Fibroblast of lung (primary cell): Measurements from ENCODE around the gene SHISAL2B. TPM values are rescaled to one million over a fixed set of nuclear protein-coding genes. Genes with fewer than 3 reads are reported as not detected.
A peak's percentile ranks its signal among the peaks of the same experiment; 100 is the strongest.
"Not testable (repeated sequence)": the region's sequence is repeated elsewhere in the genome, so short reads cannot be mapped to it uniquely, and the experiment has no call there.

ENCODE experiments used
- DNase-seq, 2 donors: peaks; one replicate each; pipeline versions ENCODE4 v3.0.0 to v3.0.0-alpha.2; 2010; ENCODE audit warnings: low read depth in 2 of 2
- H2AFZ ChIP-seq: 2 replicates; pipeline ENCODE4 v1.5.1; 2012; ENCODE audit warnings: low read length, control low read depth, inconsistent platforms
- H3K27ac ChIP-seq: 2 replicates; pipeline ENCODE4 v1.5.1; 2011; ENCODE audit warnings: low read length, control low read depth; ENCODE audit not compliant: insufficient read depth
- H3K27me3 ChIP-seq: 2 replicates; pipeline ENCODE4 v1.5.1; 2011; ENCODE audit warnings: mild to moderate bottlenecking, low read length; ENCODE audit not compliant: control insufficient read depth, insufficient read depth
- H3K36me3 ChIP-seq: 2 replicates; pipeline ENCODE4 v1.5.1; 2011; ENCODE audit warnings: low read length; ENCODE audit not compliant: control insufficient read depth, insufficient read depth
- H3K4me1 ChIP-seq: 2 replicates; pipeline ENCODE4 v1.5.1; 2011; ENCODE audit warnings: low read length; ENCODE audit not compliant: control insufficient read depth, insufficient read depth; ENCODE audit errors: extremely low read depth
- H3K4me2 ChIP-seq: 2 replicates; pipeline ENCODE4 v1.5.1; 2011; ENCODE audit warnings: low read length, control low read depth; ENCODE audit not compliant: insufficient read depth; ENCODE audit errors: extremely low read depth
- H3K4me3 ChIP-seq, 4 experiments: fragments of 200-600 bp in 1 of 4; sonication (generic) in 1 of 4; replicated peaks in 1 of 4; 2 replicates each; pipeline ENCODE4 v1.5.1; 2011 to 2016; ENCODE audit warnings: low read length in 4 of 4, low read depth in 3 of 4, mild to moderate bottlenecking in 3 of 4, control low read depth in 2 of 4, inconsistent platforms in 1 of 4, mixed read lengths in 1 of 4; ENCODE audit not compliant: insufficient read depth in 1 of 4; ENCODE audit errors: control extremely low read depth in 1 of 4
- H3K79me2 ChIP-seq: 2 replicates; pipeline ENCODE4 v1.5.1; 2012; ENCODE audit warnings: mild to moderate bottlenecking, low read length, inconsistent platforms; ENCODE audit not compliant: control insufficient read depth, insufficient read depth
- H3K9ac ChIP-seq: 2 replicates; pipeline ENCODE4 v1.5.1; 2011; ENCODE audit warnings: mild to moderate bottlenecking, low read length, control low read depth; ENCODE audit not compliant: insufficient read depth
- H3K9me3 ChIP-seq: 2 replicates; pipeline ENCODE4 v1.5.1; 2012; ENCODE audit warnings: low read depth, low read length; ENCODE audit not compliant: control insufficient read depth, insufficient read depth
- H4K20me1 ChIP-seq: 2 replicates; pipeline ENCODE4 v1.5.1; 2011; ENCODE audit warnings: low read length; ENCODE audit not compliant: control insufficient read depth, insufficient read depth; ENCODE audit errors: extremely low read depth
- EZH2 ChIP-seq: IDR thresholded peaks from 2 replicates; pipeline ENCODE4 v1.5.1; 2012; ENCODE audit warnings: low read length, control low read depth, mild to moderate bottlenecking; ENCODE audit errors: missing control alignments
- polyA plus RNA-seq, 2 donors: library from polyadenylated mRNA; depleted of rRNA in 1 of 2; stranded (reverse) in 1 of 2; unstranded in 1 of 2; fragments of >200 nt; gene quantifications; 2 replicates each; pipeline ENCODE4 v1.2.1, GENCODE V29; 2011 to 2012; ENCODE audit warnings: missing spikeins in 1 of 2
- total RNA-seq: library from RNA; depleted of rRNA; stranded (reverse); fragments of >200 nt; gene quantifications from 2 replicates; pipeline ENCODE4 v1.2.1, GENCODE V29; 2014
- TF ChIP-seq, protein P1 (sequence below), 2 donors: IDR thresholded peaks in 1 of 2; conservative IDR thresholded peaks in 1 of 2; 1 replicate in 1 of 2; 2 replicates in 1 of 2; pipeline ENCODE4 v1.5.1; 2011 to 2012; ENCODE audit warnings: low read length in 2 of 2, control low read depth in 1 of 2, inconsistent platforms in 1 of 2, low read depth in 1 of 2, mild to moderate bottlenecking in 1 of 2

The SHISAL2B gene
- total and polyA plus RNA-seq, 2 donors (not counting 1 experiment from before 2014, with no cell fraction given), result not detected

DNA sequence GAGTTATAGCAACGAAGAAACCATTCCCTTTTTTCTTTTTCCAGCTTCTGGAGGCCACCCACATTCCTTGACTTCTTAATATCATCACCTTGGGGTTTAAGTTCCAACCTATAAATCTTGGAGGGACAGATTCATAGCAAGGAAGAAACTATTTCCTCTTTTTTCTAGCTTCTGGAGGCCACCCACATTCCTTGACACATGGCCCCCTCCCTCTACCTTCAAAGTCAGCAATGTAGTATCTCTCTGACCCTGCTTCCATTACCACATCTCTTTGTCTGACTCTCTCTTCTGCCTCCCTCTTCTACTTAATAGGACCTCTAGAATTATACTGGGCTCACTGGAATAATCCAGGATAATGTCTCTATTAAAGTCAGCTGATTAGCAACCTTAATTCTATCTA, 34.7 kb upstream of the SHISAL2B start:
- no peak overlapping the region for H3K4me2 ChIP-seq
- H3K27ac ChIP-seq, result no peak overlapping the region
- H2AFZ ChIP-seq, result no peak overlapping the region
- H3K27me3 ChIP-seq, result no peaks in the 10 kb centered on the region
- no peaks in the 10 kb centered on the region for H3K79me2 ChIP-seq
- H3K4me1 ChIP-seq, result no peaks in the 10 kb centered on the region
- no peak for DNase-seq
- TF ChIP-seq, protein P1, sequence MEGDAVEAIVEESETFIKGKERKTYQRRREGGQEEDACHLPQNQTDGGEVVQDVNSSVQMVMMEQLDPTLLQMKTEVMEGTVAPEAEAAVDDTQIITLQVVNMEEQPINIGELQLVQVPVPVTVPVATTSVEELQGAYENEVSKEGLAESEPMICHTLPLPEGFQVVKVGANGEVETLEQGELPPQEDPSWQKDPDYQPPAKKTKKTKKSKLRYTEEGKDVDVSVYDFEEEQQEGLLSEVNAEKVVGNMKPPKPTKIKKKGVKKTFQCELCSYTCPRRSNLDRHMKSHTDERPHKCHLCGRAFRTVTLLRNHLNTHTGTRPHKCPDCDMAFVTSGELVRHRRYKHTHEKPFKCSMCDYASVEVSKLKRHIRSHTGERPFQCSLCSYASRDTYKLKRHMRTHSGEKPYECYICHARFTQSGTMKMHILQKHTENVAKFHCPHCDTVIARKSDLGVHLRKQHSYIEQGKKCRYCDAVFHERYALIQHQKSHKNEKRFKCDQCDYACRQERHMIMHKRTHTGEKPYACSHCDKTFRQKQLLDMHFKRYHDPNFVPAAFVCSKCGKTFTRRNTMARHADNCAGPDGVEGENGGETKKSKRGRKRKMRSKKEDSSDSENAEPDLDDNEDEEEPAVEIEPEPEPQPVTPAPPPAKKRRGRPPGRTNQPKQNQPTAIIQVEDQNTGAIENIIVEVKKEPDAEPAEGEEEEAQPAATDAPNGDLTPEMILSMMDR (conservative IDR thresholded peaks at IDR 0.05 in 1 of 2, IDR thresholded peaks at IDR 0.05 in 1 of 2; ENCODE audit: low read depth in 1 of 2, low read length in 2 of 2), result no peak
- TF ChIP-seq EZH2, result no peak
- H3K9ac ChIP-seq, result no peak overlapping the region
- H3K36me3 ChIP-seq, result no peaks in the 10 kb centered on the region
- no peak overlapping the region for H3K4me3 ChIP-seq
- no peaks in the 10 kb centered on the region for H4K20me1 ChIP-seq
- no peaks in the 10 kb centered on the region for H3K9me3 ChIP-seq

DNA sequence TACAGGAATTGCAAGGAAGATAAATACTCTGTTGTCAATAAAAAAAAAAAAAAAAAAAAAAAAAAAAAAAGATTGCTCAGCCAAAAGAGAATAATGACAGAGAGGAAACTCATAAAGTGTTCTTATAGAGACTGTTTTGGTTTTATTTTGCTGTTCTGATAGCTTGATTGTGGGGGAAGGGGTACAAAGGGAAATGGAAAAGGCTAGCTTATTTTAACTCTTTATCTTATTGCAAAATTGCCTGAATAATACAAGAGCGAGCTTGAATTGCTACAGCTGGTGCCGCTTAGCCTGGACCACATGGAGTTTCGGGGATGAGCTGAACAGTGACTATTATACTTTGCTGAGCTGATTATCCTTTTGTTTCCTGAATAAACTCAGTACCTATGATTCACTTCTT, 31.0 kb upstream of the SHISAL2B start:
- no peak overlapping the region for H3K4me3 ChIP-seq
- no peaks in the 10 kb centered on the region for H3K36me3 ChIP-seq
- H4K20me1 ChIP-seq, result no peaks in the 10 kb centered on the region
- H3K79me2 ChIP-seq, result no peaks in the 10 kb centered on the region
- TF ChIP-seq, protein P1 (conservative IDR thresholded peaks at IDR 0.05 in 1 of 2, IDR thresholded peaks at IDR 0.05 in 1 of 2; ENCODE audit: low read depth in 1 of 2, low read length in 2 of 2), result no peak
- no peak for TF ChIP-seq EZH2
- H3K4me1 ChIP-seq, result no peaks in the 10 kb centered on the region
- H3K9me3 ChIP-seq, result no peaks in the 10 kb centered on the region
- no peak overlapping the region for H3K9ac ChIP-seq
- no peak overlapping the region for H2AFZ ChIP-seq
- H3K27me3 ChIP-seq, result peaks cover 3% of the 10 kb centered on the region
- no peak overlapping the region for H3K4me2 ChIP-seq
- DNase-seq, result peak in 1 of 2 donors; percentile 30
- no peak overlapping the region for H3K27ac ChIP-seq

GRCh38 chr5:64663181-64663580, 27.1 kb upstream of the SHISAL2B start:
- not testable (repeated sequence) for H3K27ac ChIP-seq, H3K36me3 ChIP-seq, H3K4me1 ChIP-seq, H3K9me3 ChIP-seq, H4K20me1 ChIP-seq, H3K4me2 ChIP-seq, H3K4me3 ChIP-seq, H3K9ac ChIP-seq, H3K27me3 ChIP-seq, H2AFZ ChIP-seq, H3K79me2 ChIP-seq
- peak; percentile 23 to 27 for DNase-seq
